HG02943 (cell line): ENCODE measurements around the gene PRUNE2.
"Not testable (repeated sequence)": the region's sequence is repeated elsewhere in the genome, so short reads cannot be mapped to it uniquely, and the experiment has no call there.

Source experiments
- ATAC-seq: cut with Tn5 transposase; IDR thresholded peaks from one replicate; pipeline ENCODE4 v1.9.1; 2021; ENCODE audit warnings: mild to moderate bottlenecking, low read depth, moderate library complexity; ENCODE audit not compliant: unreplicated experiment

PRUNE2 gene

GRCh38 chr9:76873056-76873792, 32.7 kb downstream of the PRUNE2 start:
- no peak for ATAC-seq

- no peak for ATAC-seq
These were observed 37.0 kb downstream of the PRUNE2 start for GRCh38 chr9:76868897-76869296.

- ATAC-seq = no peak
These were observed 39.2 kb downstream of the PRUNE2 start for GRCh38 chr9:76866689-76867088.

- no peak for ATAC-seq
These were observed 42.1 kb downstream of the PRUNE2 start for GRCh38 chr9:76863832-76864231.

GRCh38 chr9:76859860-76860259, 46.1 kb downstream of the PRUNE2 start:
- ATAC-seq = no peak

- ATAC-seq = not testable (repeated sequence)
These were observed 47.7 kb downstream of the PRUNE2 start for GRCh38 chr9:76858248-76858647.

- no peak for ATAC-seq
These were observed 49.9 kb downstream of the PRUNE2 start for GRCh38 chr9:76856016-76856415.

GRCh38 chr9:76855015-76855414, 50.9 kb downstream of the PRUNE2 start:
- no peak for ATAC-seq

GRCh38 chr9:76852026-76852425, 53.9 kb downstream of the PRUNE2 start:
- ATAC-seq = no peak

- no peak for ATAC-seq
These were observed 59.6 kb downstream of the PRUNE2 start for GRCh38 chr9:76846297-76846696.

- ATAC-seq = no peak
These were observed 60.7 kb downstream of the PRUNE2 start for GRCh38 chr9:76845254-76845653.

- no peak for ATAC-seq
These were observed 70.2 kb downstream of the PRUNE2 start for GRCh38 chr9:76835571-76836283.

- no peak for ATAC-seq
These were observed 77.5 kb downstream of the PRUNE2 start for GRCh38 chr9:76828447-76828846.

GRCh38 chr9:76827296-76828080, 78.4 kb downstream of the PRUNE2 start:
- no peak for ATAC-seq

GRCh38 chr9:76820431-76820830, 85.5 kb downstream of the PRUNE2 start:
- ATAC-seq = no peak

- ATAC-seq = no peak
These were observed 87.6 kb downstream of the PRUNE2 start for GRCh38 chr9:76818271-76818670.

- no peak for ATAC-seq
These were observed 88.4 kb downstream of the PRUNE2 start for GRCh38 chr9:76817489-76817888.

- no peak for ATAC-seq
These were observed 93.3 kb downstream of the PRUNE2 start for GRCh38 chr9:76812591-76812990.

- no peak for ATAC-seq
These were observed 95.4 kb downstream of the PRUNE2 start for GRCh38 chr9:76810377-76810957.

GRCh38 chr9:76808636-76809035, 97.3 kb downstream of the PRUNE2 start:
- ATAC-seq = no peak

GRCh38 chr9:76803762-76804161, 102.2 kb downstream of the PRUNE2 start:
- no peak for ATAC-seq
